ENCODE results near the gene PLPP2. TPM values are rescaled to one million over a fixed set of nuclear protein-coding genes. Genes with fewer than 3 reads are reported as not detected.

Gene PLPP2
- total and polyA plus RNA-seq, 4 donors, result 14.1 to 41.3 (median 35.0) TPM

GRCh38 chr19:287381-287871 lies 3.8 kb downstream of the PLPP2 start:
- H3K9ac ChIP-seq (ENCODE audit: insufficient read depth in 1 of 2, low read length in 2 of 2), result no peak overlapping the region
- H3K4me3 ChIP-seq, result no peak overlapping the region
- TF ChIP-seq, protein P1, sequence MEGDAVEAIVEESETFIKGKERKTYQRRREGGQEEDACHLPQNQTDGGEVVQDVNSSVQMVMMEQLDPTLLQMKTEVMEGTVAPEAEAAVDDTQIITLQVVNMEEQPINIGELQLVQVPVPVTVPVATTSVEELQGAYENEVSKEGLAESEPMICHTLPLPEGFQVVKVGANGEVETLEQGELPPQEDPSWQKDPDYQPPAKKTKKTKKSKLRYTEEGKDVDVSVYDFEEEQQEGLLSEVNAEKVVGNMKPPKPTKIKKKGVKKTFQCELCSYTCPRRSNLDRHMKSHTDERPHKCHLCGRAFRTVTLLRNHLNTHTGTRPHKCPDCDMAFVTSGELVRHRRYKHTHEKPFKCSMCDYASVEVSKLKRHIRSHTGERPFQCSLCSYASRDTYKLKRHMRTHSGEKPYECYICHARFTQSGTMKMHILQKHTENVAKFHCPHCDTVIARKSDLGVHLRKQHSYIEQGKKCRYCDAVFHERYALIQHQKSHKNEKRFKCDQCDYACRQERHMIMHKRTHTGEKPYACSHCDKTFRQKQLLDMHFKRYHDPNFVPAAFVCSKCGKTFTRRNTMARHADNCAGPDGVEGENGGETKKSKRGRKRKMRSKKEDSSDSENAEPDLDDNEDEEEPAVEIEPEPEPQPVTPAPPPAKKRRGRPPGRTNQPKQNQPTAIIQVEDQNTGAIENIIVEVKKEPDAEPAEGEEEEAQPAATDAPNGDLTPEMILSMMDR (IDR thresholded peaks at IDR 0.05; ENCODE audit: control extremely low read depth, extremely low read depth), result no peak
- DNase-seq (no peak), ATAC-seq (ENCODE audit: insufficient read depth, low FRiP score) (no peak)
- H3K9me3 ChIP-seq (ENCODE audit: control insufficient read depth in 4 of 4, insufficient read depth in 3 of 4, low read length in 3 of 4), result no peaks in the 10 kb centered on the region
- H3K4me1 ChIP-seq (ENCODE audit: control insufficient read depth in 5 of 5, insufficient read depth in 5 of 5, low read length in 5 of 5), result peaks cover 0 to 7% (median 0%) of the 10 kb centered on the region in 5 donors
- no peak overlapping the region for H3K27ac ChIP-seq (ENCODE audit: low read depth in 1 of 2, low read length in 1 of 2)
- WGBS, 2 donors, result 90 to 91% methylated on average over 19 of the region's 19 CpGs
- peaks cover 0 to 14% (median 12%) of the 10 kb centered on the region in 3 donors for H3K27me3 ChIP-seq (ENCODE audit: control insufficient read depth in 3 of 3, insufficient read depth in 3 of 3, low read length in 2 of 3)
- H3K36me3 ChIP-seq (ENCODE audit: control insufficient read depth in 4 of 4, insufficient read depth in 4 of 4, low read length in 4 of 4), result no peaks in the 10 kb centered on the region

DNA sequence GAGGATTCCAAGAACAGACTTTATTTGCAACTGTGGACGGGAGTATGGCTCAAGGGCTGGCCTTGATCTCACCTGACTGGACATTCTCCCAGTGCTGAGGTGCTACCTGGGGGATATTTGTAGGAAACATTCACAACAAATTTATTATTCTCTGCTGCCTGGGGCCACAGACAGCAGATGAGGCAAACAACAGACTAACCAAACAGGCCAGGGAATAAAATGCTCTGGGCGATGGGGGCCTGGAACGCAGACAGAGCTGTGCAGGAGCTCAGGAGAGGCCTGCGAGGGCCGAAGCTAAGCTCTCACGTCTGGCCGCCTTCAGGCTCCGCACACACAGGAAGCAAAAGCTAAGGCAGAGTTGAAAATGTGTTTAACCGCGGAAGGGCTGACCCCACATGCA lies 7.8 kb downstream of the PLPP2 start:
- Histone ChIP-seq H3K9ac (ENCODE audit: insufficient read depth in 1 of 2, low read length in 2 of 2) (no peak overlapping the region), H3K27me3 (ENCODE audit: control insufficient read depth in 3 of 3, insufficient read depth in 3 of 3, low read length in 2 of 3) (peaks cover 0 to 2% (median 0%) of the 10 kb centered on the region in 3 donors), H3K27ac (ENCODE audit: low read depth in 1 of 2, low read length in 1 of 2) (no peak overlapping the region), H3K4me1 (ENCODE audit: control insufficient read depth in 5 of 5, insufficient read depth in 5 of 5, low read length in 5 of 5) (no peaks in the 10 kb centered on the region), H3K36me3 (ENCODE audit: control insufficient read depth in 4 of 4, insufficient read depth in 4 of 4, low read length in 4 of 4) (no peaks in the 10 kb centered on the region), H3K4me3 (no peak overlapping the region), H3K9me3 (ENCODE audit: control insufficient read depth in 4 of 4, insufficient read depth in 3 of 4, low read length in 3 of 4) (no peaks in the 10 kb centered on the region)
- DNase-seq (no peak), ATAC-seq (ENCODE audit: insufficient read depth, low FRiP score) (no peak)
- TF ChIP-seq, protein P1 (IDR thresholded peaks at IDR 0.05; ENCODE audit: control extremely low read depth, extremely low read depth), result no peak
- 87 to 92% methylated on average over 10 of the region's 10 CpGs for WGBS, 2 donors

DNA sequence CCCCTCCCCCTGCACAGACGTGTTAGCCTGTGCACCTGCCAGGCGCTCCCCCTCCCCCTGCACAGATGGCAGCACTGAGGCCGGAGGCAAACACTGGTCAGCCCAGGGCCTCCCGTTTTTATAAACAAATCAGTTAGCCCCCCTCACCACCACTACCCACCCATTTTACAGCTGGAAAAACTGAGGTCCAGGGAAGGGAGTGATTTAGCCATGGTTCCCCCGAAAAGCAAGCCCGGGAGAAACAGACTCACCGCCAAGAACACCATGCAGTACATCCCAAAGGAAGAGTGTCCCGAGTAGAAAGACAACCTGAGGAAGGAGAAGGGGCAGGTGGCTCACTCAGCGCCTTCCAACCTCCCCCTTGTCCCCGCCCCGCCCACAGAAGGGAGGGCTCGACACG lies 8.7 kb downstream of the PLPP2 start:
- no peaks in the 10 kb centered on the region for H3K9me3 ChIP-seq (ENCODE audit: control insufficient read depth in 4 of 4, insufficient read depth in 3 of 4, low read length in 3 of 4)
- DNase-seq, result no peak
- no peaks in the 10 kb centered on the region for H3K4me1 ChIP-seq (ENCODE audit: control insufficient read depth in 5 of 5, insufficient read depth in 5 of 5, low read length in 5 of 5)
- no peaks in the 10 kb centered on the region for H3K36me3 ChIP-seq (ENCODE audit: control insufficient read depth in 4 of 4, insufficient read depth in 4 of 4, low read length in 4 of 4)
- 72 to 76% methylated on average over 13 of the region's 13 CpGs for WGBS, 2 donors
- no peak overlapping the region for H3K9ac ChIP-seq (ENCODE audit: insufficient read depth in 1 of 2, low read length in 2 of 2)
- TF ChIP-seq, protein P1 (IDR thresholded peaks at IDR 0.05; ENCODE audit: control extremely low read depth, extremely low read depth), result no peak
- no peak overlapping the region for H3K27ac ChIP-seq (ENCODE audit: low read depth in 1 of 2, low read length in 1 of 2)
- no peak for ATAC-seq (ENCODE audit: insufficient read depth, low FRiP score)
- H3K4me3 ChIP-seq, result no peak overlapping the region
- H3K27me3 ChIP-seq (ENCODE audit: control insufficient read depth in 3 of 3, insufficient read depth in 3 of 3, low read length in 2 of 3), result no peaks in the 10 kb centered on the region

GRCh38 chr19:281992-282391 lies 9.2 kb downstream of the PLPP2 start:
- Histone ChIP-seq H3K27me3 (ENCODE audit: control insufficient read depth in 3 of 3, insufficient read depth in 3 of 3, low read length in 2 of 3) (no peaks in the 10 kb centered on the region), H3K9me3 (ENCODE audit: control insufficient read depth in 4 of 4, insufficient read depth in 3 of 4, low read length in 3 of 4) (no peaks in the 10 kb centered on the region), H3K4me1 (ENCODE audit: control insufficient read depth in 5 of 5, insufficient read depth in 5 of 5, low read length in 5 of 5) (no peaks in the 10 kb centered on the region), H3K9ac (ENCODE audit: insufficient read depth in 1 of 2, low read length in 2 of 2) (no peak overlapping the region), H3K27ac (ENCODE audit: low read depth in 1 of 2, low read length in 1 of 2) (no peak overlapping the region), H3K36me3 (ENCODE audit: control insufficient read depth in 4 of 4, insufficient read depth in 4 of 4, low read length in 4 of 4) (no peaks in the 10 kb centered on the region), H3K4me3 (no peak overlapping the region)
- WGBS, 2 donors, result 77 to 87% methylated on average over 9 to 10 of the region's 10 CpGs
- ATAC-seq (ENCODE audit: insufficient read depth, low FRiP score) (no peak), DNase-seq (no peak)
- TF ChIP-seq, protein P1 (IDR thresholded peaks at IDR 0.05; ENCODE audit: control extremely low read depth, extremely low read depth), result no peak
